GM19023 (cell line): ENCODE data around the gene DYNAP.

Source experiments
- ATAC-seq: cut with Tn5 transposase; IDR thresholded peaks from one replicate; pipeline ENCODE4 v1.9.1; 2021; ENCODE audit warnings: mild to moderate bottlenecking, moderate library complexity; ENCODE audit not compliant: unreplicated experiment

DYNAP gene

GRCh38 chr18:54630963-54631362 lies 39.9 kb downstream of the DYNAP start:
- no peak for ATAC-seq

GRCh38 chr18:54636217-54636616 lies 45.2 kb downstream of the DYNAP start:
- ATAC-seq = no peak

GRCh38 chr18:54641734-54642133 lies 50.7 kb downstream of the DYNAP start:
- ATAC-seq = no peak

DNA sequence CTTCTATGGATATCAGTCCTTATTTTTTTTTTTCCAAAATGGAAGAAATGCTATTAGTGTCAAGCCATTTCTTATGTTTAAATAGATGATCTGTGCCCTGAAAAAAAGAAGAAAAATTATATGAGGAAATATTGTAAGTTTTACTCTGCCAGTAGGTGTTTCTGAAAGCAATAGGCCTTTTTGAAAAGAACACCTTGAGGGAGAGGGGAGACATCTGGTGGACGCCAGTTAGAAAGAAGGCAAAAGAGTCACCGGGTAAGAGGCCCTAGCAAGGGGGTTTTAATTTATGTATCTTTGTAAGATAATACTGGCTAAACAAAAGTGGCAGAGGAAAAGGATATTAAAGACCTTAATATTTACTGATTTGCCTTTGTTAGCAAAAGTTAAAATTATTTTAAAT lies 56.1 kb downstream of the DYNAP start:
- ATAC-seq = no peak
